Mammary epithelial cell (primary cell): Measurements from ENCODE around the gene TECR.

Experiments
- EZH2 ChIP-seq: IDR thresholded peaks from 2 replicates; pipeline ENCODE4 v1.6.1; 2012; ENCODE audit warnings: low read length, inconsistent platforms, borderline replicate concordance
- TF ChIP-seq, protein P1 (sequence below), 2 donors: IDR thresholded peaks in 1 of 2; conservative IDR thresholded peaks in 1 of 2; 2 replicates each; pipeline ENCODE4 v1.5.1; 2011 to 2012; ENCODE audit warnings: inconsistent platforms in 2 of 2, low read length in 2 of 2, mild to moderate bottlenecking in 2 of 2, control low read depth in 1 of 2, low read depth in 1 of 2; ENCODE audit not compliant: insufficient read depth in 1 of 2; ENCODE audit errors: extremely low read depth in 1 of 2

DNA sequence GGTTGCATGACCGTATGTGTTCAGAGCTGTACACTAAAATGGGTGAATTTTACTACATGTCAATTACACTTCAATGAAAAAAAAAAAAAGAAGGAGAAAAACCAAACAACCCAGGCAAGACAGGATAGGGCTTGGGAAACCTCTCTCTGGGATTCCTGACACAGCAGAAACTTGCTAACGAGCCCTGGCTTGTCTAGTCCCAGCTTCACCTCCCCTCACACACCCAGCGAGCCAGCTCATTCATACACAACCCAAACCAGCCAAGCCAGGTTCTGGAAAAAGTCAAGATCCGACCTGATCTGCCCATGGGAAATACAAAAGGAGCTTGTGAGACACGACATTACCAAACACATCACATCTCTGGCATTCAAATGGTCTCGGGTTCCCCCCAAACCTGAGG is 3.7 kb upstream of the TECR start:
- TF ChIP-seq, protein P1, sequence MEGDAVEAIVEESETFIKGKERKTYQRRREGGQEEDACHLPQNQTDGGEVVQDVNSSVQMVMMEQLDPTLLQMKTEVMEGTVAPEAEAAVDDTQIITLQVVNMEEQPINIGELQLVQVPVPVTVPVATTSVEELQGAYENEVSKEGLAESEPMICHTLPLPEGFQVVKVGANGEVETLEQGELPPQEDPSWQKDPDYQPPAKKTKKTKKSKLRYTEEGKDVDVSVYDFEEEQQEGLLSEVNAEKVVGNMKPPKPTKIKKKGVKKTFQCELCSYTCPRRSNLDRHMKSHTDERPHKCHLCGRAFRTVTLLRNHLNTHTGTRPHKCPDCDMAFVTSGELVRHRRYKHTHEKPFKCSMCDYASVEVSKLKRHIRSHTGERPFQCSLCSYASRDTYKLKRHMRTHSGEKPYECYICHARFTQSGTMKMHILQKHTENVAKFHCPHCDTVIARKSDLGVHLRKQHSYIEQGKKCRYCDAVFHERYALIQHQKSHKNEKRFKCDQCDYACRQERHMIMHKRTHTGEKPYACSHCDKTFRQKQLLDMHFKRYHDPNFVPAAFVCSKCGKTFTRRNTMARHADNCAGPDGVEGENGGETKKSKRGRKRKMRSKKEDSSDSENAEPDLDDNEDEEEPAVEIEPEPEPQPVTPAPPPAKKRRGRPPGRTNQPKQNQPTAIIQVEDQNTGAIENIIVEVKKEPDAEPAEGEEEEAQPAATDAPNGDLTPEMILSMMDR (conservative IDR thresholded peaks at IDR 0.05 in 1 of 2, IDR thresholded peaks at IDR 0.05 in 1 of 2; ENCODE audit: extremely low read depth in 1 of 2, insufficient read depth in 1 of 2, low read depth in 1 of 2, low read length in 2 of 2) = no peak
- TF ChIP-seq EZH2 = no peak
